Activated naive CD4-positive, alpha-beta T cell treated with anti-CD3 and anti-CD28 coated beads for 36 hours (primary cell): Measurements from ENCODE around the gene B3GNT5. TPM values are rescaled to one million over a fixed set of nuclear protein-coding genes. Genes with fewer than 3 reads are reported as not detected.

Experiments
- CTCF ChIA-PET: fragments of 350-600 bp; sonication (Branson Sonifier 250); formaldehyde crosslinking; loops from one replicate; lab custom pipeline; 2021; ENCODE audit warnings: antibody characterized with exemption; lab: Charles Lee
- DNase-seq: peaks from one replicate; pipeline ENCODE4 v3.0.0-alpha.2; 2020
- H3K27ac Mint-ChIP-seq: one replicate; pipeline ENCODE4 v1.8.0; 2021; ENCODE audit warnings: mild to moderate bottlenecking, mixed read lengths
- H3K27me3 Mint-ChIP-seq: one replicate; pipeline ENCODE4 v1.8.0; 2021; ENCODE audit warnings: low read depth, mixed read lengths
- H3K36me3 Mint-ChIP-seq: one replicate; pipeline ENCODE4 v1.8.0; 2021; ENCODE audit warnings: low read depth, mixed read lengths
- H3K4me1 Mint-ChIP-seq: one replicate; pipeline ENCODE4 v1.8.0; 2021; ENCODE audit warnings: low read depth, mixed read lengths
- H3K4me3 Mint-ChIP-seq: one replicate; pipeline ENCODE4 v1.8.0; 2021; ENCODE audit warnings: mild to moderate bottlenecking, moderate library complexity, mixed read lengths
- H3K9me3 Mint-ChIP-seq: one replicate; pipeline ENCODE4 v1.8.0; 2021; ENCODE audit warnings: mixed read lengths
- intact Hi-C: fragments of 100-400 bp; cut with micrococcal nuclease; formaldehyde crosslinking; loops from one replicate; pipeline ENCODE4 v1.15.1; 2023
- total RNA-seq, 2 experiments: library from RNA; stranded (reverse); gene quantifications; one replicate each; pipeline ENCODE4 v1.2.3, GENCODE V29; 2021

The B3GNT5 gene
- total RNA-seq, 2 experiments from 2014 or later: 15.0 to 18.8 TPM

DNA sequence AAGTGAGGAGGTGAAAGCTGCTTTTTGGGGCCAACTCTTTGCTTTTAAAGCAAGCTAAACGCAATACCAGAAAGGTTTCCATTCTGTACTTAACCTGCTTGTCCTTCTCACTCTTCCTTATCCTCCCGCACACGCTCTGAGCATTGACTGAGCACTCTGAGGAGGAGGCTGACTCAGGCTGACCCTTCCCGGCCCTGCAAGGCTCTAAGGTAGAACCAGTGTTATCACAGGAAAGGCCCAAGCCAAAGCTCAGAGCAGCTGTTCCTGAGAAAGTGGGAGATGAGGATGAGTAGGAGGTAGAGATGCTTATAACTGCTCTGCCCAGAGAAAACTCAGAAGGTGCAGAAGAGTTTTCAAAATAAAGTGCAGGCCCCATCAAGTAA is 2.3 kb downstream of the B3GNT5 start:
- CTCF ChIA-PET: interaction anchor here (0.7 to 3.9 kb wide), 4 partner anchors 11 to 344 kb away, joined by 3 to 18 read pairs (median 10); no protein-coding TSS in a partner anchor
- H3K4me1 Mint-ChIP-seq: peaks cover 39% of the 10 kb centered on the region
- H3K9me3 Mint-ChIP-seq: no peaks in the 10 kb centered on the region
- intact Hi-C loops: loop anchor here (1.0 kb wide), 1 partner anchor 52 kb away; no protein-coding TSS in a partner anchor
- peak overlapping the region; percentile 80 for H3K4me3 Mint-ChIP-seq
- no peak for DNase-seq
- H3K27me3 Mint-ChIP-seq: peaks cover 4% of the 10 kb centered on the region
- H3K36me3 Mint-ChIP-seq: peaks cover 34% of the 10 kb centered on the region
- peak overlapping the region; percentile 82 for H3K27ac Mint-ChIP-seq

- no peak overlapping the region for H3K4me3 Mint-ChIP-seq
- no peak for DNase-seq
- H3K9me3 Mint-ChIP-seq: no peaks in the 10 kb centered on the region
- H3K36me3 Mint-ChIP-seq: peaks cover 34% of the 10 kb centered on the region
- no peak overlapping the region for H3K27ac Mint-ChIP-seq
- H3K4me1 Mint-ChIP-seq: peaks cover 35% of the 10 kb centered on the region
- intact Hi-C loops: no loop called here
- peaks cover 4% of the 10 kb centered on the region for H3K27me3 Mint-ChIP-seq
- CTCF ChIA-PET: interaction anchor here (0.7 to 2.0 kb wide), 4 partner anchors 52 to 438 kb away, joined by 3 to 6 read pairs (median 4); no protein-coding TSS in a partner anchor
Measured at GRCh38 chr3:183259087-183259486, 6.0 kb downstream of the B3GNT5 start.

- Mint-ChIP-seq H3K36me3 (peaks cover 34% of the 10 kb centered on the region), H3K4me3 (no peak overlapping the region), H3K27ac (no peak overlapping the region), H3K9me3 (no peaks in the 10 kb centered on the region), H3K27me3 (peaks cover 4% of the 10 kb centered on the region), H3K4me1 (peaks cover 35% of the 10 kb centered on the region)
- intact Hi-C loops: loop anchor here (10.0 kb wide), 1 partner anchor 375 kb away; the partner anchor contains the start of gene KLHL24
- CTCF ChIA-PET: interaction anchor here (1.3 kb wide), 1 partner anchor 74 kb away, joined by 4 read pairs; no protein-coding TSS in a partner anchor
- DNase-seq: no peak
Measured at GRCh38 chr3:183259621-183260020, 6.6 kb downstream of the B3GNT5 start.

GRCh38 chr3:183260167-183260904 is 7.3 kb downstream of the B3GNT5 start:
- Mint-ChIP-seq H3K27me3 (peaks cover 4% of the 10 kb centered on the region), H3K36me3 (peaks cover 26% of the 10 kb centered on the region), H3K27ac (no peak overlapping the region), H3K4me1 (peaks cover 29% of the 10 kb centered on the region), H3K4me3 (no peak overlapping the region), H3K9me3 (no peaks in the 10 kb centered on the region)
- DNase-seq: no peak
- CTCF ChIA-PET: interaction anchor here (1.3 kb wide), 1 partner anchor 75 kb away, joined by 4 read pairs; no protein-coding TSS in a partner anchor
- intact Hi-C loops: loop anchor here (10.0 kb wide), 1 partner anchor 374 kb away; the partner anchor contains the start of gene KLHL24

- intact Hi-C loops: loop anchor here (10.0 kb wide), 1 partner anchor 374 kb away; the partner anchor contains the start of gene KLHL24
- no peak for DNase-seq
- no peak overlapping the region for H3K27ac Mint-ChIP-seq
- CTCF ChIA-PET: no interaction called here
- H3K36me3 Mint-ChIP-seq: peaks cover 24% of the 10 kb centered on the region
- H3K4me1 Mint-ChIP-seq: peaks cover 24% of the 10 kb centered on the region
- H3K4me3 Mint-ChIP-seq: no peak overlapping the region
- no peaks in the 10 kb centered on the region for H3K9me3 Mint-ChIP-seq
- peaks cover 4% of the 10 kb centered on the region for H3K27me3 Mint-ChIP-seq
Measured at GRCh38 chr3:183261151-183261724, 8.2 kb downstream of the B3GNT5 start.

DNA sequence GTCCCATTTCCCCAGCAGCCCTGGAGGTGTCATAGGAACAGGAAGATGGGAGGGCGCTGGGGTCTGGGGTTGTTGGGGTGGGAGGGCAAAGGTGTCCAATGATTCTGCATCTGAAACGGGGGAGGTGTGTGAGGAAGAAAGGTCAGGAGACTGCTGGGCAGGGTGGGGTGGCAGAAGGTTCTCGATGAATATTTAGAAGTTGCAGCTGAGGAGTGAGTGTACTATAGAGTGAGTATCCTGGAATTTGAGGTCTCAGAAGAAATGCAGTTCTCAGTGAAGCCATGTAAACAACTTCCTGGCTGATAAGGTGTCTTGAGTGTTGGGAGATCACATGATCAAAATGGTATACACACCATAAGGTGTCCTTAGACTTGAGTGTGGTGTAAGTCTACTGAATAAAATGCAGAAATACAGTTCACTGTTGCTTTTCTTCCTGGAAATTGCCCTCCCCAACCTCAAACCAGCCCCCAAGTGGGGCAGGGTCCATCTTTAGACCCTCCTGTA is 9.9 kb downstream of the B3GNT5 start:
- no peak for DNase-seq
- CTCF ChIA-PET: interaction anchor here (1.0 kb wide), 1 partner anchor 78 kb away, joined by 5 read pairs; no protein-coding TSS in a partner anchor
- peaks cover 18% of the 10 kb centered on the region for H3K36me3 Mint-ChIP-seq
- H3K9me3 Mint-ChIP-seq: no peaks in the 10 kb centered on the region
- peak overlapping the region; percentile 16 for H3K27ac Mint-ChIP-seq
- H3K4me3 Mint-ChIP-seq: no peak overlapping the region
- intact Hi-C loops: loop anchor here (10.0 kb wide), 1 partner anchor 372 kb away; the partner anchor contains the start of gene KLHL24
- peaks cover 4% of the 10 kb centered on the region for H3K27me3 Mint-ChIP-seq
- H3K4me1 Mint-ChIP-seq: peaks cover 12% of the 10 kb centered on the region

DNA sequence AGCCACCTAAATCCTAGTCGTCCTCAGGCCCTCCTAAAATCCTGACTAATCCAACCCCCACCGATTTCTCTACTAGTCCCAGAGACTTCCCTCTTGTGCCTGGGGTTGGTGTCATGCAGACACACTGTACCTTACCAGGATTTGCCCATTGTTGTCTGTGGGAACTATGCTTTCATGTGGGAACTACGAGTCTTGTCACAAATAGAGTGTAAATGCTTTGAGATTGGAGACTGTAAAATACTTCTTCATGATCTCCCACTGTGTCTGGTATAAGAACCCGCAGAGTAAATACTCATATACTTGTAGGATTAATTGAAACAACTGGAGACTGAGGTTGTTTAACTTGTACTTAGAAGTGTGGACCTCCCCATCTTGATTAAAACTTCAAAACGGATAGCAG is 11.2 kb downstream of the B3GNT5 start:
- peaks cover 21% of the 10 kb centered on the region for H3K36me3 Mint-ChIP-seq
- intact Hi-C loops: loop anchor here (10.0 kb wide), 1 partner anchor 371 kb away; the partner anchor contains the start of gene KLHL24
- no peak overlapping the region for H3K4me3 Mint-ChIP-seq
- CTCF ChIA-PET: interaction anchor here (1.2 kb wide), 1 partner anchor 39 kb away, joined by 3 read pairs; no protein-coding TSS in a partner anchor
- DNase-seq: no peak
- no peak overlapping the region for H3K27ac Mint-ChIP-seq
- peaks cover 9% of the 10 kb centered on the region for H3K4me1 Mint-ChIP-seq
- H3K27me3 Mint-ChIP-seq: no peaks in the 10 kb centered on the region
- no peaks in the 10 kb centered on the region for H3K9me3 Mint-ChIP-seq

DNA sequence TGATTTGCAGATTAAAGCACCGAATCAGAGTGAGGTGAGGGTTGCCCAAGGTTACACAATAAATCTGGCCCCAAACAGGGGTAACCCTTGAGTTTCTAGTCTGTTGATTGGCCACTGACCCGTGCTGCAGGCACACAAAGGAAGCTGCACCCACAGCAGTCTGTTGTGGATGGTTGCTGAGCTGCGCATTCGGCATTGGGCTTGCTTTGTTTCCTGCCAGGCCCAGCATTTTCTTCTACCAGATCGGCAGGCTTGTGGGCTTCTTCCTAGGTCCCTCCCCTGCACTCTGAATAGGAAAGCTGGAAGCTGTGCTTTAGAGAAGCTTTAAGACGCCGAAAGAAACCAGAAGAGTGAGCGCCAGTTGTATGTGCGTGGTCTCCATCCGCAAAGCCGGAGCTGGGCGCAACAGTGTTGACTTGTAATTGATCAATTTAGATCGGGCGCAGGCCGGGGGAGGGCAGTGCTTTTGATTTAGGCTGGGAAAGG is 12.1 kb downstream of the B3GNT5 start:
- intact Hi-C loops: loop anchor here (5.0 to 10.0 kb wide), 3 partner anchors 292 to 468 kb away; partner anchors contain the start of genes KLHL24 and KLHL6
- H3K4me1 Mint-ChIP-seq: peaks cover 6% of the 10 kb centered on the region
- CTCF ChIA-PET: interaction anchor here (0.6 to 1.8 kb wide), 10 partner anchors 9 to 143 kb away, joined by 3 to 10 read pairs (median 4); partner anchors contain the start of gene B3GNT5
- peak; percentile 38 for DNase-seq
- H3K36me3 Mint-ChIP-seq: peaks cover 22% of the 10 kb centered on the region
- H3K27ac Mint-ChIP-seq: no peak overlapping the region
- H3K4me3 Mint-ChIP-seq: no peak overlapping the region
- no peaks in the 10 kb centered on the region for H3K27me3 Mint-ChIP-seq
- no peaks in the 10 kb centered on the region for H3K9me3 Mint-ChIP-seq

DNA sequence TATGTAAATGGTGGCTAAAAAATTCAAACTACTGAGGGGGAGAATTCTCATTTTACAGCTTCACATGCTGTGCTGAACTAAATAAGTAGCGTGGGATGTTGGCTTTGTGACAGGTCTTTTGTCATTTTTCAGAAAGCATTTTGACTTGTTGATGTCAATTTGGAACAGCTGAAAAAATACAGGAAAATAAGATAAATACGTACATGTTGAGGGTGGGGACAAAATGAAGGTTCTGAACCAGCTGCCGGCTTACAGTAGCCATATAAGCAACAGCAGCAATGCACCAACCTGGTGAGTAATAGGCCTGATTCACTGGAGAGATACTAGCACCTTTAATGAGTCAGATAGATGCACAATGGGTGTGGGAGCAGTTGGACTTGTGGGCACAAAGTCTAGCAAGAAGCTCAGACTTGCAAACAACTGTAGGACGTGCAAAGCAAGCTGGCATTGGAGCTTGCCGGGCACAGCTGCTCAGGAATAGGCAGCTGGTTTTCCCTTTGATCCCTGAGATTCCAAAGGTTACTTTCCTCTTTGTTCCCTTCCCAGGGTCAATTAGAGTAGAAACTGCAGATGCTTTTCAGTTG is 12.9 kb downstream of the B3GNT5 start:
- H3K4me3 Mint-ChIP-seq: no peak overlapping the region
- H3K9me3 Mint-ChIP-seq: no peaks in the 10 kb centered on the region
- peaks cover 23% of the 10 kb centered on the region for H3K36me3 Mint-ChIP-seq
- no peak overlapping the region for H3K27ac Mint-ChIP-seq
- intact Hi-C loops: loop anchor here (1.0 to 10.0 kb wide), 12 partner anchors 13 to 469 kb away; partner anchors contain the start of genes B3GNT5, KLHL24 and KLHL6
- H3K27me3 Mint-ChIP-seq: no peaks in the 10 kb centered on the region
- peaks cover 6% of the 10 kb centered on the region for H3K4me1 Mint-ChIP-seq
- peak; percentile 80 for DNase-seq
- CTCF ChIA-PET: interaction anchor here (0.7 to 1.8 kb wide), 10 partner anchors 10 to 143 kb away, joined by 3 to 10 read pairs (median 4); partner anchors contain the start of gene B3GNT5

- peak; percentile 42 for DNase-seq
- no peak overlapping the region for H3K27ac Mint-ChIP-seq
Measured at GRCh38 chr3:183266454-183266853, 13.4 kb downstream of the B3GNT5 start.

GRCh38 chr3:183267140-183267539 is 14.1 kb downstream of the B3GNT5 start:
- H3K36me3 Mint-ChIP-seq: peaks cover 25% of the 10 kb centered on the region
- CTCF ChIA-PET: interaction anchor here (0.7 to 1.8 kb wide), 2 partner anchors 17 to 111 kb away, joined by 5 to 7 read pairs; no protein-coding TSS in a partner anchor
- no peaks in the 10 kb centered on the region for H3K27me3 Mint-ChIP-seq
- no peaks in the 10 kb centered on the region for H3K9me3 Mint-ChIP-seq
- intact Hi-C loops: loop anchor here (2.0 to 10.0 kb wide), 4 partner anchors 82 to 470 kb away; partner anchors contain the start of genes KLHL24 and KLHL6
- no peak overlapping the region for H3K27ac Mint-ChIP-seq
- DNase-seq: no peak
- peaks cover 8% of the 10 kb centered on the region for H3K4me1 Mint-ChIP-seq
- H3K4me3 Mint-ChIP-seq: peak overlapping the region; percentile 2

More at GRCh38 chr3:183266454-183266853, 13.4 kb downstream of the B3GNT5 start:
- intact Hi-C loops: loop anchor here (1.0 to 10.0 kb wide), 12 partner anchors 13 to 469 kb away; partner anchors contain the start of genes B3GNT5, KLHL24 and KLHL6
- peaks cover 25% of the 10 kb centered on the region for H3K36me3 Mint-ChIP-seq
- peak overlapping the region; percentile 2 for H3K4me3 Mint-ChIP-seq
- peaks cover 6% of the 10 kb centered on the region for H3K4me1 Mint-ChIP-seq
- H3K27me3 Mint-ChIP-seq: no peaks in the 10 kb centered on the region
- H3K9me3 Mint-ChIP-seq: no peaks in the 10 kb centered on the region
- CTCF ChIA-PET: interaction anchor here (0.9 to 1.8 kb wide), 6 partner anchors 11 to 144 kb away, joined by 3 to 10 read pairs (median 6); partner anchors contain the start of gene B3GNT5
